WTC11 (cell line): ENCODE measurements around the gene SPECC1L. TPM values are rescaled to one million over a fixed set of nuclear protein-coding genes. Genes with fewer than 3 reads are reported as not detected.

Experiments used
- ATAC-seq: fragments of 200-7000 bp; cut with Tn5 transposase; 2 replicates; pipeline ENCODE4 v1.10.0; 2021; ENCODE audit warnings: mild to moderate bottlenecking, moderate library complexity
- CTCF ChIA-PET: fragments of 300-600 bp; sonication (Branson Sonifier 250); formaldehyde crosslinking; loops from one replicate; lab custom pipeline; 2021; ENCODE audit warnings: antibody characterized with exemption; lab: Charles Lee
- POLR2A ChIA-PET: fragments of 350-600 bp; sonication (Branson Sonifier 250); formaldehyde crosslinking; loops from one replicate; lab custom pipeline; 2021; ENCODE audit warnings: antibody characterized with exemption; lab: Charles Lee
- DNase-seq: peaks from one replicate; pipeline ENCODE4 v3.0.0; 2021; ENCODE audit warnings: low spot score
- H3K27ac Mint-ChIP-seq: 2 replicates; pipeline ENCODE4 v1.8.0; 2021; ENCODE audit warnings: mixed read lengths
- H3K27me3 Mint-ChIP-seq: 2 replicates; pipeline ENCODE4 v1.8.0; 2021; ENCODE audit warnings: low read depth, mild to moderate bottlenecking, moderate library complexity, mixed read lengths
- H3K36me3 Mint-ChIP-seq: 2 replicates; pipeline ENCODE4 v1.8.0; 2021; ENCODE audit warnings: mixed read lengths
- H3K4me1 Mint-ChIP-seq: 2 replicates; pipeline ENCODE4 v1.8.0; 2022; ENCODE audit warnings: mixed read lengths
- H3K4me3 Mint-ChIP-seq: 2 replicates; pipeline ENCODE4 v1.8.0; 2021; ENCODE audit warnings: mild to moderate bottlenecking, moderate library complexity, mixed read lengths
- H3K9me3 Mint-ChIP-seq: 2 replicates; pipeline ENCODE4 v1.8.0; 2021; ENCODE audit warnings: mixed read lengths
- AR ChIP-seq: fragments of 250-450 bp; sonication (Bioruptor Pico); IDR thresholded peaks from 2 replicates; pipeline ENCODE4 v1.9.0; 2021; ENCODE audit warnings: mild to moderate bottlenecking
- ATF1 ChIP-seq: sonication (generic); formaldehyde crosslinking; IDR thresholded peaks from 2 replicates; pipeline ENCODE4 v1.8.1; 2023; ENCODE audit warnings: mild to moderate bottlenecking, moderate library complexity, missing genetic modification reagents
- CDX4 ChIP-seq: fragments of 250-450 bp; sonication (Bioruptor Pico); IDR thresholded peaks from 2 replicates; pipeline ENCODE4 v1.9.0; 2021; ENCODE audit warnings: moderate library complexity, mild to moderate bottlenecking, inconsistent platforms, borderline replicate concordance
- E2F1 ChIP-seq: sonication (generic); formaldehyde crosslinking; IDR thresholded peaks from 2 replicates; pipeline ENCODE4 v1.8.0; 2022; ENCODE audit warnings: mild to moderate bottlenecking, missing genetic modification reagents
- GRHL2 ChIP-seq: fragments of 250-450 bp; sonication (Bioruptor Pico); IDR thresholded peaks from 2 replicates; pipeline ENCODE4 v1.8.0; 2022; ENCODE audit warnings: mild to moderate bottlenecking, moderate library complexity; ENCODE audit not compliant: insufficient replicate concordance, severe bottlenecking
- HMGXB4 ChIP-seq: sonication (generic); formaldehyde crosslinking; IDR thresholded peaks from 2 replicates; pipeline ENCODE4 v1.8.1; 2023; ENCODE audit warnings: mild to moderate bottlenecking, moderate library complexity, missing genetic modification reagents
- IRF2 ChIP-seq: sonication (generic); formaldehyde crosslinking; IDR thresholded peaks from 2 replicates; pipeline ENCODE4 v1.8.0; 2022; ENCODE audit warnings: low read depth, missing genetic modification reagents, borderline replicate concordance
- JUN ChIP-seq: sonication (generic); formaldehyde crosslinking; IDR thresholded peaks from 2 replicates; pipeline ENCODE4 v1.8.0; 2023; ENCODE audit warnings: mild to moderate bottlenecking, missing genetic modification reagents
- KAT7 ChIP-seq: sonication (generic); formaldehyde crosslinking; IDR thresholded peaks from 2 replicates; pipeline ENCODE4 v1.8.1; 2023; ENCODE audit warnings: missing genetic modification reagents, mild to moderate bottlenecking, borderline replicate concordance
- MLX ChIP-seq: sonication (generic); formaldehyde crosslinking; IDR thresholded peaks from 2 replicates; pipeline ENCODE4 v1.8.1; 2023; ENCODE audit warnings: mild to moderate bottlenecking, missing genetic modification reagents, moderate library complexity
- MXD4 ChIP-seq: fragments of 250-450 bp; sonication (Bioruptor Pico); IDR thresholded peaks from 2 replicates; pipeline ENCODE4 v1.8.0; 2021; ENCODE audit warnings: mild to moderate bottlenecking, moderate library complexity, borderline replicate concordance
- NR2C2 ChIP-seq: sonication (generic); formaldehyde crosslinking; IDR thresholded peaks from 2 replicates; pipeline ENCODE4 v1.8.0; 2022; ENCODE audit warnings: mild to moderate bottlenecking, missing genetic modification reagents
- NR3C1 ChIP-seq: sonication (generic); formaldehyde crosslinking; conservative IDR thresholded peaks from 2 replicates; pipeline ENCODE4 v1.8.1; 2023; ENCODE audit warnings: low read depth, mild to moderate bottlenecking, missing genetic modification reagents
- RELA ChIP-seq: sonication (generic); formaldehyde crosslinking; IDR thresholded peaks from 2 replicates; pipeline ENCODE4 v1.8.1; 2022; ENCODE audit warnings: missing genetic modification reagents, mild to moderate bottlenecking, borderline replicate concordance
- SMAD4 ChIP-seq: sonication (generic); formaldehyde crosslinking; IDR thresholded peaks from 2 replicates; pipeline ENCODE4 v1.8.0; 2022; ENCODE audit warnings: mild to moderate bottlenecking, missing genetic modification reagents
- SOX15 ChIP-seq: fragments of 250-450 bp; sonication (Bioruptor Pico); IDR thresholded peaks from 2 replicates; pipeline ENCODE4 v1.9.0; 2021; ENCODE audit warnings: mild to moderate bottlenecking
- TCF7 ChIP-seq: sonication (generic); formaldehyde crosslinking; IDR thresholded peaks from 2 replicates; pipeline ENCODE4 v1.8.0; 2022; ENCODE audit warnings: mild to moderate bottlenecking, low read depth, missing genetic modification reagents, moderate library complexity
- TP53 ChIP-seq: sonication (generic); formaldehyde crosslinking; IDR thresholded peaks from 2 replicates; pipeline ENCODE4 v1.8.1; 2023; ENCODE audit warnings: mild to moderate bottlenecking, missing genetic modification reagents
- ZBTB43 ChIP-seq: sonication (generic); formaldehyde crosslinking; IDR thresholded peaks from 2 replicates; pipeline ENCODE4 v1.8.1; 2023; ENCODE audit warnings: mild to moderate bottlenecking, missing genetic modification reagents
- ZNF121 ChIP-seq: sonication (generic); formaldehyde crosslinking; IDR thresholded peaks from 2 replicates; pipeline ENCODE4 v1.8.0; 2023; ENCODE audit warnings: missing genetic modification reagents
- ZNF219 ChIP-seq: sonication (generic); formaldehyde crosslinking; IDR thresholded peaks from 2 replicates; pipeline ENCODE4 v1.8.0; 2023; ENCODE audit warnings: missing genetic modification reagents, mild to moderate bottlenecking, borderline replicate concordance
- ZNF232 ChIP-seq: sonication (generic); formaldehyde crosslinking; IDR thresholded peaks from 2 replicates; pipeline ENCODE4 v1.8.0; 2022; ENCODE audit warnings: mild to moderate bottlenecking, missing genetic modification reagents
- ZNF396 ChIP-seq: fragments of 250-450 bp; sonication (Bioruptor Pico); IDR thresholded peaks from 2 replicates; pipeline ENCODE4 v1.8.0; 2021; ENCODE audit warnings: mild to moderate bottlenecking, moderate library complexity, borderline replicate concordance
- ZNF425 ChIP-seq: fragments of 250-450 bp; sonication (Bioruptor Pico); conservative IDR thresholded peaks from 2 replicates; pipeline ENCODE4 v1.9.0; 2021; ENCODE audit warnings: mild to moderate bottlenecking
- ZSCAN18 ChIP-seq: fragments of 250-450 bp; sonication (Bioruptor Pico); IDR thresholded peaks from 2 replicates; pipeline ENCODE4 v2.1.2; 2022; ENCODE audit warnings: mild to moderate bottlenecking, moderate library complexity
- total RNA-seq: library from RNA; stranded (reverse); gene quantifications from 3 replicates; pipeline ENCODE4 v1.2.3, GENCODE V29; 2021

Gene SPECC1L
- total RNA-seq, 1 experiment from 2014 or later = 44.6 TPM

- ChIA-PET CTCF (interaction anchor here (1.1 to 3.7 kb wide), 4 partner anchors 8 to 50 kb away, joined by 3 to 69 read pairs (median 31); no protein-coding TSS in a partner anchor), POLR2A (no interaction called here)
- DNase-seq (no peak), ATAC-seq (no peak)
- no peaks in the 10 kb centered on the region for H3K27me3 Mint-ChIP-seq
- no peaks in the 10 kb centered on the region for H3K9me3 Mint-ChIP-seq
- TF ChIP-seq ZNF396 (CRISPR knock-in tag) (no peak), ZNF121 (CRISPR knock-in tag) (no peak), ZNF232 (CRISPR knock-in tag) (no peak), JUN (no peak), ZNF425 (CRISPR knock-in tag) (no peak), TP53 (CRISPR knock-in tag) (no peak), ZSCAN18 (CRISPR knock-in tag) (no peak), E2F1 (CRISPR knock-in tag) (no peak), ZNF219 (CRISPR knock-in tag) (no peak), TCF7 (CRISPR knock-in tag) (no peak), RELA (no peak), HMGXB4 (no peak), KAT7 (CRISPR knock-in tag) (no peak), ATF1 (CRISPR knock-in tag) (no peak), MXD4 (CRISPR knock-in tag) (no peak), GRHL2 (CRISPR knock-in tag) (no peak), CDX4 (no peak), IRF2 (no peak), NR3C1 (CRISPR knock-in tag) (no peak)
- peaks cover 3% of the 10 kb centered on the region for H3K4me1 Mint-ChIP-seq
- no peaks in the 10 kb centered on the region for H3K36me3 Mint-ChIP-seq
- no peak overlapping the region for H3K27ac Mint-ChIP-seq
- H3K4me3 Mint-ChIP-seq = no peak overlapping the region
Measured at GRCh38 chr22:24233235-24233634, 37.4 kb upstream of the SPECC1L start.

GRCh38 chr22:24233816-24234215, 36.8 kb upstream of the SPECC1L start:
- Mint-ChIP-seq H3K4me3 (no peak overlapping the region), H3K36me3 (no peaks in the 10 kb centered on the region), H3K4me1 (peaks cover 3% of the 10 kb centered on the region), H3K27ac (no peak overlapping the region), H3K9me3 (no peaks in the 10 kb centered on the region), H3K27me3 (no peaks in the 10 kb centered on the region)
- ChIA-PET CTCF (interaction anchor here (0.9 to 1.1 kb wide), 2 partner anchors 9 to 44 kb away, joined by 3 to 6 read pairs; no protein-coding TSS in a partner anchor), POLR2A (no interaction called here)
- no peak for ATAC-seq
- no peak for DNase-seq
- TF ChIP-seq ZBTB43 (CRISPR knock-in tag) (no peak), NR2C2 (CRISPR knock-in tag) (no peak), KAT7 (CRISPR knock-in tag) (no peak), AR (CRISPR knock-in tag) (no peak), MLX (CRISPR knock-in tag) (no peak), NR3C1 (CRISPR knock-in tag) (no peak), SMAD4 (CRISPR knock-in tag) (no peak), SOX15 (CRISPR knock-in tag) (no peak)
